Measurements from ENCODE around the gene RAB17.

Gene RAB17

GRCh38 chr2:237536617-237537016 lies 53.9 kb downstream of the RAB17 start:
- DNase-seq (ENCODE audit: low read depth in 2 of 2), result no peak

GRCh38 chr2:237536083-237536415 lies 54.5 kb downstream of the RAB17 start:
- no peak for DNase-seq (ENCODE audit: low read depth in 2 of 2)

- DNase-seq (ENCODE audit: low read depth in 2 of 2), result no peak
Measured at GRCh38 chr2:237535385-237536082, 55.0 kb downstream of the RAB17 start.

GRCh38 chr2:237534380-237534779 lies 56.2 kb downstream of the RAB17 start:
- DNase-seq (ENCODE audit: low read depth in 2 of 2), result no peak

- DNase-seq (ENCODE audit: low read depth in 2 of 2), result no peak
Measured at GRCh38 chr2:237533668-237534161, 56.8 kb downstream of the RAB17 start.

GRCh38 chr2:237532160-237532559 lies 58.4 kb downstream of the RAB17 start:
- DNase-seq (ENCODE audit: low read depth in 2 of 2), result no peak

GRCh38 chr2:237530472-237531433 lies 59.8 kb downstream of the RAB17 start:
- DNase-seq (ENCODE audit: low read depth in 2 of 2), result no peak

GRCh38 chr2:237529452-237530402 lies 60.8 kb downstream of the RAB17 start:
- no peak for DNase-seq (ENCODE audit: low read depth in 2 of 2)

- no peak for DNase-seq (ENCODE audit: low read depth in 2 of 2)
Measured at GRCh38 chr2:237527766-237528165, 62.8 kb downstream of the RAB17 start.

GRCh38 chr2:237527233-237527632 lies 63.3 kb downstream of the RAB17 start:
- no peak for DNase-seq (ENCODE audit: low read depth in 2 of 2)

GRCh38 chr2:237525559-237526157 lies 64.9 kb downstream of the RAB17 start:
- no peak for DNase-seq (ENCODE audit: low read depth in 2 of 2)

- DNase-seq (ENCODE audit: low read depth in 2 of 2), result no peak
Measured at GRCh38 chr2:237524631-237525030, 65.9 kb downstream of the RAB17 start.
